ENCODE measurements around the gene ARAP3.

- TF ChIP-seq CREB1 (CRISPR knock-in tag; IDR thresholded peaks at IDR 0.05; ENCODE audit: low read depth) (no peak), CTCF (conservative IDR thresholded peaks at IDR 0.05; ENCODE audit: low read depth in 2 of 2) (no peak), POLR2AphosphoS5 (IDR thresholded peaks at IDR 0.05; ENCODE audit: low read depth) (no peak), ETS1 (IDR thresholded peaks at IDR 0.05) (no peak)
Observed at GRCh38 chr5:141705469-141705868, 23.4 kb upstream of the ARAP3 start.
